DND-41 (cell line): Measurements from ENCODE around the gene ABHD5.

Experiments used
- ATAC-seq: fragments of 200-7000 bp; cut with Tn5 transposase; 3 replicates; pipeline ENCODE4 v1.9.1; 2021; ENCODE audit warnings: low read depth; ENCODE audit not compliant: insufficient read depth
- DNase-seq: peaks from one replicate; pipeline ENCODE4 v3.0.0-alpha.2; 2020
- H2AFZ ChIP-seq: 2 replicates; pipeline ENCODE4 v1.6.0; 2012; ENCODE audit warnings: low read depth, low read length
- H3K27ac ChIP-seq: 2 replicates; pipeline ENCODE4 v1.5.1; 2012; ENCODE audit warnings: low read length, inconsistent platforms
- H3K27me3 ChIP-seq: fragments of 200-600 bp; sonication (generic); 2 replicates; pipeline ENCODE4 v1.6.0; 2012; ENCODE audit warnings: low read length, mild to moderate bottlenecking, inconsistent platforms; ENCODE audit not compliant: insufficient read depth, poor library complexity
- H3K36me3 ChIP-seq: 2 replicates; pipeline ENCODE4 v1.5.1; 2012; ENCODE audit warnings: low read length, inconsistent platforms; ENCODE audit not compliant: insufficient read depth
- H3K4me1 ChIP-seq: 2 replicates; pipeline ENCODE4 v1.5.1; 2012; ENCODE audit warnings: mild to moderate bottlenecking, low read length; ENCODE audit not compliant: insufficient read depth
- H3K4me2 ChIP-seq: 2 replicates; pipeline ENCODE4 v1.6.0; 2012; ENCODE audit warnings: mild to moderate bottlenecking, moderate library complexity, low read length, inconsistent platforms; ENCODE audit not compliant: insufficient read depth
- H3K4me3 ChIP-seq, 2 experiments: fragments of 200-600 bp in 1 of 2; shearing (Covaris generic) in 1 of 2; 2 replicates each; pipeline ENCODE4 v1.5.1; 2012 to 2016; ENCODE audit warnings: inconsistent platforms in 2 of 2, low read length in 2 of 2, mild to moderate bottlenecking in 2 of 2, low read depth in 1 of 2, moderate library complexity in 1 of 2
- H3K79me2 ChIP-seq: 2 replicates; pipeline ENCODE4 v1.6.0; 2012; ENCODE audit warnings: low read length, inconsistent platforms; ENCODE audit not compliant: insufficient read depth
- H3K9ac ChIP-seq: 2 replicates; pipeline ENCODE4 v1.6.0; 2012; ENCODE audit warnings: low read depth, mild to moderate bottlenecking, inconsistent platforms, low read length, moderate library complexity
- H3K9me3 ChIP-seq: 2 replicates; pipeline ENCODE4 v1.5.1; 2012; ENCODE audit warnings: low read length, moderate library complexity, mild to moderate bottlenecking, inconsistent platforms; ENCODE audit not compliant: insufficient read depth, severe bottlenecking
- H4K20me1 ChIP-seq: 2 replicates; pipeline ENCODE4 v1.6.0; 2012; ENCODE audit warnings: low read length; ENCODE audit not compliant: insufficient read depth
- EZH2 ChIP-seq: IDR thresholded peaks from 3 replicates; pipeline ENCODE4 v1.6.1; 2012; ENCODE audit warnings: borderline replicate concordance, low read depth, mild to moderate bottlenecking, moderate library complexity, low read length, inconsistent platforms; ENCODE audit not compliant: severe bottlenecking
- TF ChIP-seq, protein P1 (sequence below): IDR thresholded peaks from 2 replicates; pipeline ENCODE4 v1.5.1; 2012; ENCODE audit warnings: borderline replicate concordance, low read length, moderate library complexity, mild to moderate bottlenecking; ENCODE audit not compliant: poor library complexity, severe bottlenecking; ENCODE audit errors: extremely low read depth

Gene ABHD5

DNA sequence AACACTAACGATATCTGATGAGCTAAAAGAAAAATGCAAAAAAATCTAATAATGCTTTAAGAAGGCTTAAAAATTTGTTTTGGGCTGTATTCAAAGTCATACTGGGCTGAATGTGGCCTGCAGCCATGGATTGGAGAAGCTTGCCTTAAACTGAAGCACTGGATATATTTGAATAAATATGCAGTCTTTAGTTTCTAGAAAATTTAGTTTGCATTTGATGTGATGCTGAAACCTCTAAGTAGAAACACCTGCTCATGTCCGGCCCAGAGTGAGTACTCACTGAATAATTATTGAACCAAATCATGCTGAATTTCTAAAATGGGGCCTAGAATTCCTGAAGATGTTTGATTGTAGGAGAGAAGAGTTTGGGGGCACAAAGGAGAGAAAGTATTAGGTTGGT, 43.9 kb downstream of the ABHD5 start:
- no peak overlapping the region for H3K4me2 ChIP-seq
- no peak for DNase-seq
- peaks cover 4% of the 10 kb centered on the region; the same call in 1 of the 2 replicates for H3K36me3 ChIP-seq
- H3K9me3 ChIP-seq: no peaks in the 10 kb centered on the region
- H3K27me3 ChIP-seq: no peaks in the 10 kb centered on the region
- ATAC-seq: no peak
- no peaks in the 10 kb centered on the region for H3K79me2 ChIP-seq
- H2AFZ ChIP-seq: no peak overlapping the region
- no peak for TF ChIP-seq EZH2
- TF ChIP-seq, protein P1, sequence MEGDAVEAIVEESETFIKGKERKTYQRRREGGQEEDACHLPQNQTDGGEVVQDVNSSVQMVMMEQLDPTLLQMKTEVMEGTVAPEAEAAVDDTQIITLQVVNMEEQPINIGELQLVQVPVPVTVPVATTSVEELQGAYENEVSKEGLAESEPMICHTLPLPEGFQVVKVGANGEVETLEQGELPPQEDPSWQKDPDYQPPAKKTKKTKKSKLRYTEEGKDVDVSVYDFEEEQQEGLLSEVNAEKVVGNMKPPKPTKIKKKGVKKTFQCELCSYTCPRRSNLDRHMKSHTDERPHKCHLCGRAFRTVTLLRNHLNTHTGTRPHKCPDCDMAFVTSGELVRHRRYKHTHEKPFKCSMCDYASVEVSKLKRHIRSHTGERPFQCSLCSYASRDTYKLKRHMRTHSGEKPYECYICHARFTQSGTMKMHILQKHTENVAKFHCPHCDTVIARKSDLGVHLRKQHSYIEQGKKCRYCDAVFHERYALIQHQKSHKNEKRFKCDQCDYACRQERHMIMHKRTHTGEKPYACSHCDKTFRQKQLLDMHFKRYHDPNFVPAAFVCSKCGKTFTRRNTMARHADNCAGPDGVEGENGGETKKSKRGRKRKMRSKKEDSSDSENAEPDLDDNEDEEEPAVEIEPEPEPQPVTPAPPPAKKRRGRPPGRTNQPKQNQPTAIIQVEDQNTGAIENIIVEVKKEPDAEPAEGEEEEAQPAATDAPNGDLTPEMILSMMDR: no peak
- no peak overlapping the region for H3K27ac ChIP-seq
- no peak overlapping the region for H3K4me3 ChIP-seq
- H4K20me1 ChIP-seq: no peaks in the 10 kb centered on the region
- H3K9ac ChIP-seq: no peak overlapping the region
- H3K4me1 ChIP-seq: no peaks in the 10 kb centered on the region

GRCh38 chr3:43735618-43736017, 44.9 kb downstream of the ABHD5 start:
- H3K4me3 ChIP-seq: no peak overlapping the region

GRCh38 chr3:43736558-43737440, 46.1 kb downstream of the ABHD5 start:
- TF ChIP-seq EZH2: no peak
- TF ChIP-seq, protein P1: no peak
- Histone ChIP-seq H3K36me3 (peaks cover 4% of the 10 kb centered on the region; the same call in 1 of the 2 replicates), H3K79me2 (no peaks in the 10 kb centered on the region), H3K4me2 (no peak overlapping the region), H3K27me3 (no peaks in the 10 kb centered on the region), H3K4me3 (no peak overlapping the region), H2AFZ (no peak overlapping the region), H3K9me3 (no peaks in the 10 kb centered on the region), H4K20me1 (no peaks in the 10 kb centered on the region), H3K9ac (no peak overlapping the region), H3K4me1 (no peaks in the 10 kb centered on the region), H3K27ac (no peak overlapping the region)
- ATAC-seq (no peak), DNase-seq (no peak)

More at GRCh38 chr3:43735618-43736017, 44.9 kb downstream of the ABHD5 start:
- Histone ChIP-seq H3K4me1 (no peaks in the 10 kb centered on the region), H4K20me1 (no peaks in the 10 kb centered on the region), H2AFZ (no peak overlapping the region), H3K9me3 (no peaks in the 10 kb centered on the region), H3K4me2 (no peak overlapping the region), H3K79me2 (no peaks in the 10 kb centered on the region), H3K9ac (no peak overlapping the region), H3K27ac (no peak overlapping the region), H3K36me3 (peaks cover 4% of the 10 kb centered on the region; the same call in 1 of the 2 replicates), H3K27me3 (no peaks in the 10 kb centered on the region)
- DNase-seq (no peak), ATAC-seq (no peak)
- no peak for TF ChIP-seq EZH2
- TF ChIP-seq, protein P1: no peak
